Measurements from ENCODE around the gene PWP1. TPM values are rescaled to one million over a fixed set of nuclear protein-coding genes. Genes with fewer than 3 reads are reported as not detected.

Gene PWP1
- total and polyA plus RNA-seq, 2 donors (not counting 1 experiment from before 2014, with no cell fraction given) = 51.2 to 63.5 TPM

DNA sequence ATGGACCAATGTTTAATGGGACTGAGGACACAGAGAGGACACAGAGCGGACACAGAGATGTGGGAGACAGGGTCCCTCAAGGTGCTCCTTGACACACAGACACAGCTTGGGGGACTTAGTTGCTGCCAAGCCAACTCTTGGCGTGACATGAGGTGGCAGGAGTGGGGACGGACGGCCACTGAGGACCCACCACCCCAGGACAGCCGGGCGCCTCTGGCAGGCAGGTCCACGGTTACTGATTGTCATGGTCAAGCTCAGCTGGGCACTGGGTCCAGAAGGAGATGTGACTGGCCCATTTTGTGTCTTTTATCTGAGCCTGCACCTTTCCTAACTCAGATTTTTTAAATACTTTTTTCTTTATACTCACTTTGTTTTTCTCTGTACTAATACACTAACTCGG lies 15.7 kb upstream of the PWP1 start:
- H3K4me2 ChIP-seq (replicated peaks; ENCODE audit: low read depth, low read length, poor library complexity, severe bottlenecking) = no peak overlapping the region
- no peaks in the 10 kb centered on the region for H3K4me1 ChIP-seq (ENCODE audit: control insufficient read depth in 2 of 2, insufficient read depth in 2 of 2, low read length in 2 of 2)
- H3K9me3 Mint-ChIP-seq (ENCODE audit: insufficient read depth) = no peaks in the 10 kb centered on the region
- intact Hi-C loops (cut with micrococcal nuclease) = no loop called here
- ChIA-PET CTCF (interaction anchor here (0.7 to 14.2 kb wide), 2 partner anchors 132 to 216 kb away, joined by 3 to 324 read pairs; no protein-coding TSS in a partner anchor), POLR2A (no interaction called here)
- H3K27ac Mint-ChIP-seq = no peak overlapping the region
- H3K79me2 ChIP-seq (ENCODE audit: control insufficient read depth, insufficient read depth, low read length) = no peaks in the 10 kb centered on the region
- no peak overlapping the region for H3K4me3 Mint-ChIP-seq
- no peaks in the 10 kb centered on the region for H4K20me1 ChIP-seq (ENCODE audit: control insufficient read depth, insufficient read depth, low read length, poor library complexity, severe bottlenecking)
- 94% methylated on average over 7 of the region's 8 CpGs for whole genome bisulfite sequencing (ENCODE audit: insufficient coverage)
- no peak overlapping the region for H3K9ac ChIP-seq (ENCODE audit: low read length)
- no peak for TF ChIP-seq EZH2 (IDR thresholded peaks at IDR 0.05; ENCODE audit: borderline replicate concordance, insufficient read depth, low read depth, low read length, poor library complexity, severe bottlenecking)
- TF ChIP-seq CTCF (IDR thresholded peaks at IDR 0.05) = no peak
- H3K27me3 ChIP-seq (replicated peaks in 1 of 4; ENCODE audit: control extremely low read depth in 1 of 4, control insufficient read depth in 3 of 4, insufficient read depth in 4 of 4, low read length in 3 of 4) = peaks cover 0 to 14% (median 0%) of the 10 kb centered on the region in 4 experiments
- no peaks in the 10 kb centered on the region for H3K9me3 ChIP-seq (ENCODE audit: control extremely low read depth in 1 of 3, control insufficient read depth in 2 of 3, insufficient read depth in 1 of 3, low read length in 2 of 3)
- H2AFZ ChIP-seq (ENCODE audit: insufficient read depth, low read depth, low read length, poor library complexity, severe bottlenecking) = no peak overlapping the region
- DNase-seq = no peak
- ATAC-seq (ENCODE audit: low read depth) = no peak
- H3K4me1 Mint-ChIP-seq = peaks cover 3% of the 10 kb centered on the region
- H3K27ac ChIP-seq (ENCODE audit: low read length in 2 of 2) = no peak overlapping the region
- no peak overlapping the region for H3K4me3 ChIP-seq (ENCODE audit: control extremely low read depth in 1 of 5, extremely low read depth in 1 of 5, insufficient read depth in 1 of 5, low read depth in 2 of 5, low read length in 4 of 5)
- no peaks in the 10 kb centered on the region for H3K36me3 ChIP-seq (replicated peaks in 1 of 2; ENCODE audit: control extremely low read depth in 1 of 2, control insufficient read depth in 1 of 2, extremely low read depth in 1 of 2, insufficient read depth in 2 of 2, low read length in 1 of 2)
- H3K27me3 Mint-ChIP-seq = peaks cover 41% of the 10 kb centered on the region

DNA sequence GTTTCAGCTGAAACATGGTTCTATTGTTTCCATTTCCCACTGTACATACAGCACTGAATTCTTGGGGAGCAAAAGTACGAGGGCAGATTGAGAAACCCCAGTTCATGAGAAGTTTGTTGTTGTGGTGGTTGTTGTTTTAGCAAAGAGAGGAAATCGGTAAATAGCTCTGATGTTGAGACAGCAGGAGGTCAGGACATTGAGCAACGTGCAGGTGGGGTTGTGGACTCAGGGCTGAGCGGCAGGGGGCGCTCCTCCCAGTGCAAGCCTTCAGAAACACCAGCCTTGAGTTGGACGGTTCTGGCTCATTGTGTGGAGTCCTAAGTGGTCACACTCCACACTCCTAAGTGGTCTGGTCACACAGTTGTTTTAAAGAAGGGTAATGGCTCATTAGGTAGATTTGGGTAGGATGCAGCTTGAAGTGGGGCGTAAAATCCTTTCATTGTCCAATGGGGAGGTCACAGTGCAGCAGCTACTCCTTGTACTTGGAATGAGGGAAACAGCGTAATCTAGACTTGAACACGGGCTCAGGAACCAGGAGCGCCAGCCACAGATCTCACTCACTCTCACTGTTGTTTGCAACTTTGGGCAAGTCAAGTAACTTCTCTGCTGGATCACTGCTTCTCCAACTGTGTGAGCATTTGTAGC lies 14.5 kb upstream of the PWP1 start:
- DNase-seq (peak; percentile 36), ATAC-seq (ENCODE audit: low read depth) (peak; percentile 31)
- Histone ChIP-seq H3K4me2 (replicated peaks; ENCODE audit: low read depth, low read length, poor library complexity, severe bottlenecking) (no peak overlapping the region), H3K79me2 (ENCODE audit: control insufficient read depth, insufficient read depth, low read length) (no peaks in the 10 kb centered on the region), H3K9ac (ENCODE audit: low read length) (no peak overlapping the region), H3K4me3 (ENCODE audit: control extremely low read depth in 1 of 5, extremely low read depth in 1 of 5, insufficient read depth in 1 of 5, low read depth in 2 of 5, low read length in 4 of 5) (no peak overlapping the region), H3K27me3 (replicated peaks in 1 of 4; ENCODE audit: control extremely low read depth in 1 of 4, control insufficient read depth in 3 of 4, insufficient read depth in 4 of 4, low read length in 3 of 4) (peaks cover 0 to 14% (median 0%) of the 10 kb centered on the region in 4 experiments), H3K27ac (ENCODE audit: low read length in 2 of 2) (no peak overlapping the region), H3K4me1 (ENCODE audit: control insufficient read depth in 2 of 2, insufficient read depth in 2 of 2, low read length in 2 of 2) (no peaks in the 10 kb centered on the region), H3K36me3 (replicated peaks in 1 of 2; ENCODE audit: control extremely low read depth in 1 of 2, control insufficient read depth in 1 of 2, extremely low read depth in 1 of 2, insufficient read depth in 2 of 2, low read length in 1 of 2) (no peaks in the 10 kb centered on the region), H4K20me1 (ENCODE audit: control insufficient read depth, insufficient read depth, low read length, poor library complexity, severe bottlenecking) (no peaks in the 10 kb centered on the region), H2AFZ (ENCODE audit: insufficient read depth, low read depth, low read length, poor library complexity, severe bottlenecking) (no peak overlapping the region), H3K9me3 (ENCODE audit: control extremely low read depth in 1 of 3, control insufficient read depth in 2 of 3, insufficient read depth in 1 of 3, low read length in 2 of 3) (no peaks in the 10 kb centered on the region)
- Mint-ChIP-seq H3K9me3 (ENCODE audit: insufficient read depth) (no peaks in the 10 kb centered on the region), H3K4me1 (peaks cover 3% of the 10 kb centered on the region), H3K27me3 (peaks cover 32% of the 10 kb centered on the region), H3K4me3 (no peak overlapping the region), H3K27ac (no peak overlapping the region)
- POLR2A ChIA-PET = no interaction called here
- CTCF ChIA-PET = interaction anchor here (0.9 to 14.2 kb wide), 5 partner anchors 9 to 261 kb away, joined by 3 to 324 read pairs (median 3); no protein-coding TSS in a partner anchor
- intact Hi-C loops (cut with micrococcal nuclease) = no loop called here
- WGBS (ENCODE audit: insufficient coverage) = 47% methylated on average over 6 of the region's 10 CpGs
- TF ChIP-seq CTCF (IDR thresholded peaks at IDR 0.05) (peak; percentile 45), EZH2 (IDR thresholded peaks at IDR 0.05; ENCODE audit: borderline replicate concordance, insufficient read depth, low read depth, low read length, poor library complexity, severe bottlenecking) (no peak)
